Activated T-helper 1 cell treated with anti-CD3 and anti-CD28 coated beads, Interleukin-12 subunit alpha, Interleukin-12 subunit beta, Interleukin-2, Interleukin-4 antibody, amounts not matched to agents 30 ng/mL and 10 ng/mL and 1 ng/mL, durations not matched to agents 14 hours and 24 hours and 36 hours (primary cell): ENCODE measurements around the gene DOCK10. TPM values are rescaled to one million over a fixed set of nuclear protein-coding genes. Genes with fewer than 3 reads are reported as not detected.

Source experiments
- DNase-seq: peaks from one replicate; pipeline ENCODE4 v3.0.0; 2021; ENCODE audit warnings: low spot score
- H3K27ac Mint-ChIP-seq: one replicate; pipeline ENCODE4 v1.8.0; 2021; ENCODE audit warnings: mild to moderate bottlenecking, mixed read lengths
- H3K27me3 Mint-ChIP-seq: one replicate; pipeline ENCODE4 v1.8.0; 2022; ENCODE audit warnings: mild to moderate bottlenecking, moderate library complexity, mixed read lengths; ENCODE audit not compliant: insufficient read depth
- H3K36me3 Mint-ChIP-seq: one replicate; pipeline ENCODE4 v1.8.0; 2021; ENCODE audit warnings: low read depth, mixed read lengths
- H3K4me1 Mint-ChIP-seq: one replicate; pipeline ENCODE4 v1.8.0; 2021; ENCODE audit warnings: low read depth, mixed read lengths
- H3K4me3 Mint-ChIP-seq: one replicate; pipeline ENCODE4 v1.8.0; 2021; ENCODE audit warnings: mild to moderate bottlenecking, moderate library complexity, mixed read lengths
- H3K9me3 Mint-ChIP-seq: one replicate; pipeline ENCODE4 v1.8.0; 2021; ENCODE audit warnings: mixed read lengths
- intact Hi-C: fragments of 100-400 bp; cut with micrococcal nuclease; formaldehyde crosslinking; loops from one replicate; pipeline ENCODE4 v1.15.1; 2024
- total RNA-seq: library from RNA; stranded (reverse); gene quantifications from 2 replicates; pipeline ENCODE4 v1.2.3, GENCODE V29; 2022

The DOCK10 gene
- total RNA-seq, 1 donor from 2014 or later = 159 TPM

GRCh38 chr2:224982910-224983711, 59.2 kb downstream of the DOCK10 start:
- intact Hi-C loops = loop anchor here (1.0 kb wide), 1 partner anchor 37 kb away; no protein-coding TSS in a partner anchor
- Mint-ChIP-seq H3K36me3 (peaks cover 31% of the 10 kb centered on the region), H3K4me1 (peaks cover 86% of the 10 kb centered on the region), H3K27ac (peak overlapping the region; percentile 96), H3K9me3 (no peaks in the 10 kb centered on the region), H3K27me3 (no peaks in the 10 kb centered on the region), H3K4me3 (peak overlapping the region; percentile 80)
- DNase-seq = peak; percentile 45

- Mint-ChIP-seq H3K4me3 (no peak overlapping the region), H3K9me3 (no peaks in the 10 kb centered on the region), H3K27me3 (no peaks in the 10 kb centered on the region), H3K27ac (no peak overlapping the region), H3K36me3 (peaks cover 31% of the 10 kb centered on the region), H3K4me1 (peaks cover 85% of the 10 kb centered on the region)
- intact Hi-C loops = no loop called here
- no peak for DNase-seq
Observed at GRCh38 chr2:224982226-224982625, 60.0 kb downstream of the DOCK10 start.

GRCh38 chr2:224976629-224977525, 65.4 kb downstream of the DOCK10 start:
- no peak for DNase-seq
- H3K9me3 Mint-ChIP-seq = no peaks in the 10 kb centered on the region
- H3K4me3 Mint-ChIP-seq = no peak overlapping the region
- no peaks in the 10 kb centered on the region for H3K27me3 Mint-ChIP-seq
- H3K36me3 Mint-ChIP-seq = peaks cover 25% of the 10 kb centered on the region
- H3K27ac Mint-ChIP-seq = peak overlapping the region; percentile 73
- peaks cover 70% of the 10 kb centered on the region for H3K4me1 Mint-ChIP-seq
- intact Hi-C loops = no loop called here

GRCh38 chr2:224975761-224976160, 66.5 kb downstream of the DOCK10 start:
- intact Hi-C loops = no loop called here
- no peak overlapping the region for H3K4me3 Mint-ChIP-seq
- H3K36me3 Mint-ChIP-seq = peaks cover 21% of the 10 kb centered on the region
- no peak for DNase-seq
- H3K27me3 Mint-ChIP-seq = no peaks in the 10 kb centered on the region
- H3K4me1 Mint-ChIP-seq = peaks cover 70% of the 10 kb centered on the region
- no peak overlapping the region for H3K27ac Mint-ChIP-seq
- H3K9me3 Mint-ChIP-seq = no peaks in the 10 kb centered on the region

- Mint-ChIP-seq H3K36me3 (peaks cover 17% of the 10 kb centered on the region), H3K4me1 (peaks cover 79% of the 10 kb centered on the region), H3K9me3 (no peaks in the 10 kb centered on the region), H3K27me3 (no peaks in the 10 kb centered on the region), H3K4me3 (no peak overlapping the region), H3K27ac (no peak overlapping the region)
- intact Hi-C loops = no loop called here
- no peak for DNase-seq
Observed at GRCh38 chr2:224973112-224974016, 68.9 kb downstream of the DOCK10 start.

- peaks cover 72% of the 10 kb centered on the region for H3K4me1 Mint-ChIP-seq
- H3K9me3 Mint-ChIP-seq = no peaks in the 10 kb centered on the region
- peak overlapping the region; percentile 29 for H3K27ac Mint-ChIP-seq
- intact Hi-C loops = loop anchor here (2.0 kb wide), 2 partner anchors 14 to 32 kb away; no protein-coding TSS in a partner anchor
- no peak overlapping the region for H3K4me3 Mint-ChIP-seq
- DNase-seq = no peak
- H3K27me3 Mint-ChIP-seq = no peaks in the 10 kb centered on the region
- peaks cover 10% of the 10 kb centered on the region for H3K36me3 Mint-ChIP-seq
Observed at GRCh38 chr2:224971214-224971613, 71.1 kb downstream of the DOCK10 start.

GRCh38 chr2:224970311-224970710, 72.0 kb downstream of the DOCK10 start:
- Mint-ChIP-seq H3K9me3 (no peaks in the 10 kb centered on the region), H3K4me3 (no peak overlapping the region), H3K27ac (no peak overlapping the region), H3K27me3 (no peaks in the 10 kb centered on the region), H3K4me1 (peaks cover 64% of the 10 kb centered on the region), H3K36me3 (peaks cover 9% of the 10 kb centered on the region)
- DNase-seq = no peak
- intact Hi-C loops = loop anchor here (2.0 kb wide), 2 partner anchors 14 to 32 kb away; no protein-coding TSS in a partner anchor

GRCh38 chr2:224969633-224970260, 72.5 kb downstream of the DOCK10 start:
- Mint-ChIP-seq H3K4me1 (peaks cover 58% of the 10 kb centered on the region), H3K9me3 (no peaks in the 10 kb centered on the region), H3K27ac (peak overlapping the region; percentile 67), H3K36me3 (peaks cover 9% of the 10 kb centered on the region), H3K4me3 (no peak overlapping the region), H3K27me3 (no peaks in the 10 kb centered on the region)
- intact Hi-C loops = loop anchor here (1.0 to 2.0 kb wide), 4 partner anchors 12 to 33 kb away; no protein-coding TSS in a partner anchor
- DNase-seq = no peak

GRCh38 chr2:224969095-224969494, 73.2 kb downstream of the DOCK10 start:
- intact Hi-C loops = loop anchor here (1.0 to 2.0 kb wide), 2 partner anchors 12 to 16 kb away; no protein-coding TSS in a partner anchor
- no peak for DNase-seq
- Mint-ChIP-seq H3K27ac (peak overlapping the region; percentile 67), H3K4me1 (peaks cover 55% of the 10 kb centered on the region), H3K27me3 (no peaks in the 10 kb centered on the region), H3K36me3 (peaks cover 9% of the 10 kb centered on the region), H3K9me3 (no peaks in the 10 kb centered on the region), H3K4me3 (no peak overlapping the region)

- intact Hi-C loops = loop anchor here (2.0 kb wide), 1 partner anchor 15 kb away; no protein-coding TSS in a partner anchor
- H3K36me3 Mint-ChIP-seq = peaks cover 9% of the 10 kb centered on the region
- no peak overlapping the region for H3K4me3 Mint-ChIP-seq
- no peaks in the 10 kb centered on the region for H3K9me3 Mint-ChIP-seq
- H3K27me3 Mint-ChIP-seq = no peaks in the 10 kb centered on the region
- H3K4me1 Mint-ChIP-seq = peaks cover 48% of the 10 kb centered on the region
- H3K27ac Mint-ChIP-seq = no peak overlapping the region
- DNase-seq = no peak
Observed at GRCh38 chr2:224968051-224968450, 74.2 kb downstream of the DOCK10 start.

GRCh38 chr2:224966613-224967012, 75.7 kb downstream of the DOCK10 start:
- DNase-seq = no peak
- Mint-ChIP-seq H3K36me3 (peaks cover 7% of the 10 kb centered on the region), H3K4me3 (no peak overlapping the region), H3K27me3 (no peaks in the 10 kb centered on the region), H3K27ac (no peak overlapping the region), H3K4me1 (peaks cover 61% of the 10 kb centered on the region), H3K9me3 (no peaks in the 10 kb centered on the region)
- intact Hi-C loops = no loop called here

GRCh38 chr2:224959556-224959955, 82.7 kb downstream of the DOCK10 start:
- H3K27me3 Mint-ChIP-seq = no peaks in the 10 kb centered on the region
- peaks cover 75% of the 10 kb centered on the region for H3K4me1 Mint-ChIP-seq
- intact Hi-C loops = loop anchor here (10.0 kb wide), 1 partner anchor 1465 kb away; no protein-coding TSS in a partner anchor
- H3K36me3 Mint-ChIP-seq = peaks cover 22% of the 10 kb centered on the region
- H3K9me3 Mint-ChIP-seq = no peaks in the 10 kb centered on the region
- no peak overlapping the region for H3K27ac Mint-ChIP-seq
- no peak overlapping the region for H3K4me3 Mint-ChIP-seq
- DNase-seq = no peak
